NOMO-1 (cell line): Measurements from ENCODE around the gene CATSPERE.
"Not testable (repeated sequence)": the region's sequence is repeated elsewhere in the genome, so short reads cannot be mapped to it uniquely, and the experiment has no call there.

ENCODE experiments used
- DNase-seq, 2 experiments: peaks; one replicate each; lab custom pipeline; 2025; ENCODE audit not compliant: unreplicated experiment in 2 of 2; lab: John Stamatoyannopoulos, UW

The CATSPERE gene

GRCh38 chr1:244659694-244660093, 198.6 kb downstream of the CATSPERE start:
- no peak for DNase-seq

GRCh38 chr1:244660595-244660994, 199.5 kb downstream of the CATSPERE start:
- no peak for DNase-seq

GRCh38 chr1:244661569-244662312, 200.7 kb downstream of the CATSPERE start:
- DNase-seq: not testable (repeated sequence)

DNA sequence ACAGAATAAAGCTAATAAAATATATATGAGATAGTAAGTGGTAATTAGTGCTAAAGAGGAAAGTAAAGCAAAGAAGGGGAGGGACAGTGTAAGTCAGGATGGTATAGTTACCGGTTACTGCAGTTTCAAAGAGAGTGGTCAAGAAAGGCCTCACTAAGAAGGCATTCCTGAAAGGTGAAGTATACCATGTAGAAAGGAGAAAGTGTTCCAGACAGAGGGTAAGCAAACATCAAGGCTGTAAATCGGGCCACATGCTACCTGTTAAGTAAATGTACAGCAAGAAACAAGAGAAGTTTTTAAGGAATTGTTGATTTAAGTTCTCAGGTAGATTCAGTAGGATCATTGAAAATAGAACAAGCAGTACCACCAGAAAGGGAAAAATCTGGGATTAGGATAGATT, 201.5 kb downstream of the CATSPERE start:
- DNase-seq: no peak

DNA sequence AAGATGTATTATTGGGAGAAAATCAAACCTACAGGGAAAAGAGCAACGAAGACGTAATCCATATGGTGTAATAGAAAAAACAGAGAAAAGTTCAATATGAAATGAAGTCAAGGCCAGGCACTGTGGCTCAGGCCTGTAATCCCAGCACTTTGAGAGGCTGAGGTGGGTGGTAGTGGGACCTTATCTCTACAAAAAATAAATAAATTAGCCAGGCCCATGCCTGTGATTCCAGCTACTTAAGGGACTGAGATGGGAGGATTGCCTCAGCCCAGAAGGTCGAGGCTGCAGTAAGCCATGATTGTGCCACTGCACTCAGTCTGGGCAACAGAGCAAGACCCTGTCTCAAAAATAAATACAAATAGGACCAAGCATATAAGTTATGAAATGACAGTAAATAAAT, 203.3 kb downstream of the CATSPERE start:
- no peak for DNase-seq

- peak; percentile 13 to 72 for DNase-seq
These were observed 204.7 kb downstream of the CATSPERE start for GRCh38 chr1:244665771-244666217.

- peak; percentile 11 to 47 for DNase-seq
These were observed 205.8 kb downstream of the CATSPERE start for GRCh38 chr1:244666672-244667418.

GRCh38 chr1:244667797-244668196, 206.7 kb downstream of the CATSPERE start:
- DNase-seq: no peak

DNA sequence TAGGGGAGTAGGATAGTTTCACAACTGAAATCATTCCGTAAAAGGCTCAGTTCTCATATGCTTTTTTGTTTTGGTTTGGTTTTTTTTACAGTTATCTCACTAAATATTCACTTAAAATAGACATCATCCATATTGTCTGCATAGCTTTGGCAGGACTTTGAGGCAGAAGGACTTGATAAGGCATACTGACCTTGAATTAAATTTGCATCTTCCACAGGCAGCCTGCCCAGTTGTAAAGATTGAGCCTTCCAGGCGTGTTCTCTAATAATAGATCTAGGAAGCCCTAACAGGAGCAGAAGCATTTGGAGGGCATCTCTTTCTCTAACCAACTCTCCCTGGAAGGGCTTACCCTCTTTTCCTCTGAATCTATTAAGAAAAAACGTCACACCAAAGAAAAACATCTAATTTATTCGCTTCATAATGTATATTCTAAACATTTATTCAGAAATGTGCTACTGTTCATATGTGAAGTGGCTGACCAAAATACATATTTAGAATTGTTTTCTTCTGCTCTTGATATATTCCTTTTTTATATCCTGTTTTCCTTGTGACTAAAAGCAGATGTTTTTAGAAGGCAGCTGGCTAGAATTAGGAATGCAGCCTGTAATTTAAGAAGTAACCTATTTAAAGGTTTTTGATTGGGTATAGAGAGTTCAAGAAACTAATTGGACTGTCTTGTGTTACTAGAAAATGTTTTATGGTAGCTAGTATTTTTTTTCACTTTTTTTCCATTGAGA, 212.0 kb downstream of the CATSPERE start:
- DNase-seq: no peak

DNA sequence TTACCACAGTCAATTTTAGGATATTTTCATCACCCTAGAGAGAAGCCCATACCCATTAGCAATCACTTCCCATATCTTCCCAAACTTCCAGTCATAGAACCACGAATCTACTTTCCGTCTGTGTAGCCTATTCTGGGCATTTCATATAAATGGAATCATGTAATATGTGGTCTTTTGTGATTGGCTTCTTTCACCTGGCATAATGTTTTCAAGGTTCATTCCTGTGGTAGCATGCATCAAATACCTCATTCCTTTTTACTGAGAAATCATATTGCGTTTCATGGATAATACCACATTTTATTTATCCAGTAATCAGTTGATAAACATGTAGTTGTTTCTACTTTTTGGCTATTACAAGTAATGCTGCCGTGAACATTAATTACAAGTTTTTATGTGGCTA, 213.4 kb downstream of the CATSPERE start:
- DNase-seq: no peak

DNA sequence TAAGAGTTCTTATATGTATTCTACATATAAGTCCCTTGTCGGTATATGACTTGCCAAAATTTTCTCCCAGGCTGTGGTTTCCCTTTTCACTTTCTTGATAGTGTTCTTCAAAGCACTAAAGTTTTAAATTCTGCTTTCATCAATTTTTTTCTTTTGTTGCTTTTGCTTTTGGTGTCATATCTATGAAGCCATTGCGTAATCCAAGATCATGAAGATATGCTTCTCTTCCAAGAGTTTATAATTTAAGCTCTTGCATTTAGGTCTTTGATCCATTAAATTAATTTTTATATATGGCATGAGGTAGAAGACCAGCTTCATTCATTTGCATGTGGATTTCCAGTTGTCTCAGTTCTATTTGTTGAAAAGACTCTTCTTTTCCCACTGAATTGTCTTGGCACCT, 214.1 kb downstream of the CATSPERE start:
- no peak for DNase-seq

DNA sequence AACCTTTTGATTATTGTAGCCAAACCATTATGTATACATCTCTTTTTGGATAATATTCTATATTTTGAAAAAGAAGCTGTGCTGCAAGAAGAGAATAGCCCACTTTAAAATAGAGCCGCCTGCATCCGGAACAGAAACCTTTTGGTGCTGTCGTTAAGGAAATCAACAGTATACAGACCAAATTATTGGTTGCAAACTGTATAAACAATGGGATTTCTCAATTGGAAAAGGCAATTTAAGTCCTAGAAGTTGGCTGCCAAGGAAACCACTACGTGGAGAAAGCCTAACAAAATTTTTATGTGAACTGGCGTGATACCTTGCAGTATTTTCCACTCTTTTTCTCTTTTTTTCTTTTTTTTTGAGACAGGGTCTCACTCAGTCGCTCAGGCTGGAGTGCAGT, 217.6 kb downstream of the CATSPERE start:
- DNase-seq: no peak

DNA sequence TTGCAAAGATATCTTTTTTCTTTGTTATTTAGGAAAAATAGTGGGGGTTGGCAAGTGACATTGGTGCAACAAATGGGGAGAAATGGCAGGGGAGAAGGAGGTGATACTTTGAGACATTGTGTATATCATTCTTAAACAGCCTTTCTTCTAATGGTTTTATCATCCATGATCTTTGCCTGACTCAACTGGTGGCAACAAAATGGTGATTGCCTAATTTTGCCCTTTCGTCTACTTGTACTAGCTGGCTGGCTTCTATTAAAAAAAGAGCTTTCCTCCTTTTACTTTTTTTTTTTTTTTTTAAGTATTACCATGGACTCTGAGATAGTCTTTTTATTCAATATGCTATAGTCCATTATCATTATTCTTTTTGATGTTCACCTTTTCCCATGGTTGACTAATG, 219.6 kb downstream of the CATSPERE start:
- DNase-seq: no peak

DNA sequence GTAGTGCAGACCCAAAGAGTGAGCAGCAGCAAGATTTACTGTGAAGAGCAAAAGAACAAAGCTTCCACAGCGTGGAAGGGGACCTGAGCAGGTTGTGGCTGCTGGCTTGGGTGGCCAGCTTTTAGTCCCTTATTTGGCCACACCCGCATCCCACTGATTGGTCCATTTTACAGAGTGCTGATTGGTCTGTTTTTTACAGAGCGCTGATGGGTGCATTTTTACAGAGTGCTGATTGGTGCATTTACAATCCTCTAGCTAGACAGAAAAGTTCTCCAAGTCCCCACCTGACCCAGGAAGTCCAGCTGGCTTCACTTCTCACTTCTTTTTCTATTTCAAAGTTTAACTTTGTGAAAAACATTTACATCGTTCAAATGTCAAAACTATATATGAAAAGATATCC, 221.0 kb downstream of the CATSPERE start:
- not testable (repeated sequence) for DNase-seq
